Liver (tissue), 3 donors: Measurements from ENCODE around the gene SBNO1.

Source experiments
- CTCF ChIP-seq: fragments of 150-350 bp; IDR thresholded peaks from 2 replicates; pipeline ENCODE4 v1.5.1; 2017; ENCODE audit warnings: improper control_type of control experiment, low read depth, low read length; ENCODE audit not compliant: missing input control
- JUND ChIP-seq, 2 donors: IDR thresholded peaks; 2 replicates each; pipeline ENCODE4 v1.6.1; 2016; ENCODE audit warnings: antibody characterized with exemption in 2 of 2
- MAX ChIP-seq: IDR thresholded peaks from 2 replicates; pipeline ENCODE4 v1.6.1; 2016; ENCODE audit warnings: antibody characterized with exemption
- RAD21 ChIP-seq, 2 donors: IDR thresholded peaks; 2 replicates each; pipeline ENCODE4 v1.6.1; 2016; ENCODE audit warnings: antibody characterized with exemption in 2 of 2, mild to moderate bottlenecking in 2 of 2
- REST ChIP-seq: IDR thresholded peaks from 2 replicates; pipeline ENCODE4 v1.6.1; 2016; ENCODE audit warnings: antibody characterized with exemption, mild to moderate bottlenecking
- TAF1 ChIP-seq: conservative IDR thresholded peaks from 2 replicates; pipeline ENCODE4 v1.6.1; 2016; ENCODE audit warnings: antibody characterized with exemption, mild to moderate bottlenecking
- YY1 ChIP-seq: IDR thresholded peaks from 2 replicates; pipeline ENCODE4 v1.6.1; 2016; ENCODE audit warnings: antibody characterized with exemption, mild to moderate bottlenecking
- ZBTB33 ChIP-seq: IDR thresholded peaks from 2 replicates; pipeline ENCODE4 v1.6.1; 2016; ENCODE audit warnings: antibody characterized with exemption
- donor health status: healthy.
- donor health status: healthy.

- TF ChIP-seq CTCF (no peak), MAX (no peak), JUND (IDR thresholded peaks at IDR 0.05) (no peak), ZBTB33 (no peak), REST (no peak), RAD21 (IDR thresholded peaks at IDR 0.05) (peak in 1 of 2 donors; percentile 54), YY1 (no peak), TAF1 (no peak)
Measured at GRCh38 chr12:123264642-123265041, 100.0 kb downstream of the SBNO1 start.
